Thymus (tissue), 11 donors: ENCODE results near the gene NUTM2E. TPM values are rescaled to one million over a fixed set of nuclear protein-coding genes. Genes with fewer than 3 reads are reported as not detected.
A peak's percentile ranks its signal among the peaks of the same experiment; 100 is the strongest.
"Not testable (repeated sequence)": the region's sequence is repeated elsewhere in the genome, so short reads cannot be mapped to it uniquely, and the experiment has no call there.

Source experiments
- DNase-seq, 9 donors: peaks; one replicate each; pipeline ENCODE4 v3.0.0-alpha.2; 2013; ENCODE audit warnings: low spot score in 9 of 9, low read depth in 6 of 9, missing footprints in 1 of 9
- H3K27ac ChIP-seq, 2 donors: one replicate each; pipeline ENCODE4 v1.5.1; 2013; ENCODE audit warnings: control low read depth in 1 of 2, low read depth in 1 of 2, low read length in 1 of 2, mild to moderate bottlenecking in 1 of 2, moderate library complexity in 1 of 2
- H3K27me3 ChIP-seq, 2 donors: one replicate each; pipeline ENCODE4 v1.5.1; 2013; ENCODE audit warnings: low read length in 1 of 2; ENCODE audit not compliant: control insufficient read depth in 2 of 2, insufficient read depth in 1 of 2
- H3K36me3 ChIP-seq, 2 donors: one replicate each; pipeline ENCODE4 v1.5.1; 2013; ENCODE audit warnings: low read length in 1 of 2, mild to moderate bottlenecking in 1 of 2, moderate library complexity in 1 of 2; ENCODE audit not compliant: control insufficient read depth in 2 of 2, insufficient read depth in 2 of 2
- H3K4me1 ChIP-seq, 2 donors: one replicate each; pipeline ENCODE4 v1.5.1; 2013; ENCODE audit warnings: low read length in 2 of 2; ENCODE audit not compliant: control insufficient read depth in 2 of 2, insufficient read depth in 2 of 2
- H3K4me3 ChIP-seq, 2 donors: one replicate each; pipeline ENCODE4 v1.5.1; 2013; ENCODE audit warnings: low read length in 2 of 2, control low read depth in 1 of 2, mild to moderate bottlenecking in 1 of 2
- H3K9me3 ChIP-seq, 2 donors: one replicate each; pipeline ENCODE4 v1.5.1; 2013; ENCODE audit warnings: low read length in 1 of 2, mild to moderate bottlenecking in 1 of 2; ENCODE audit not compliant: control insufficient read depth in 2 of 2, insufficient read depth in 1 of 2
- WGBS: extraction: QIAGEN DNeasy Blood & Tissue Kit; methylation state at CpG from one replicate; pipeline ENCODE4 v1.1.7; 2013; 5-methylcytosine and 5-hydroxymethylcytosine counted together
- polyA plus RNA-seq: library from polyadenylated mRNA; stranded (reverse); fragments of 200-250 nt; gene quantifications from one replicate; pipeline ENCODE4 v1.2.3, GENCODE V29; 2013
- total RNA-seq: library from RNA; stranded (reverse); fragments of 120-200 nt; gene quantifications from one replicate; pipeline ENCODE4 v1.2.4, GENCODE V29; 2013
- donor health status: healthy.

The NUTM2E gene
- total and polyA plus RNA-seq, 2 donors, result 0.42 to 2.5 TPM

DNA sequence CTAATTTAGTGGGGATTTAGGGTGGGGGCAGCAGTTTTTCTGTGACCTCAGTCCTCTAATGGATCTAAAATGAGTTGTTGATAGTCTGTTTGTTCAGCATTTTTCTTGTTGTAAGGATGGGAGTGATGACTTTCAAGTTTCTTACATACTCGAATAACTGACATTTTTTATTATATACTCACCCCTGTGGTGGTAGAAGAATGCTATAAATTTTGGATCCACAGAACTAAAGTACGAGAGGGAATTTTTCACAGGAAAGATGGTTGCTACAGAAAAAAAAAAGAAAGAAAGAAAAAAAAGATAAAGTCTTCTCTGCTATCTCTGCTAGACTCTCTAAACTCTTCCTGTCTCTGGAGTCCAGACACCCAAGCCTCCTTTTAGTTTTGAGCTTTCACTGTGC lies 20.7 kb upstream of the NUTM2E start:
- H3K4me3 ChIP-seq, H3K4me1 ChIP-seq, DNase-seq, H3K36me3 ChIP-seq, H3K9me3 ChIP-seq, H3K27ac ChIP-seq, H3K27me3 ChIP-seq: not testable (repeated sequence)
- WGBS, result 99% methylated on average over 2 of the region's 2 CpGs

DNA sequence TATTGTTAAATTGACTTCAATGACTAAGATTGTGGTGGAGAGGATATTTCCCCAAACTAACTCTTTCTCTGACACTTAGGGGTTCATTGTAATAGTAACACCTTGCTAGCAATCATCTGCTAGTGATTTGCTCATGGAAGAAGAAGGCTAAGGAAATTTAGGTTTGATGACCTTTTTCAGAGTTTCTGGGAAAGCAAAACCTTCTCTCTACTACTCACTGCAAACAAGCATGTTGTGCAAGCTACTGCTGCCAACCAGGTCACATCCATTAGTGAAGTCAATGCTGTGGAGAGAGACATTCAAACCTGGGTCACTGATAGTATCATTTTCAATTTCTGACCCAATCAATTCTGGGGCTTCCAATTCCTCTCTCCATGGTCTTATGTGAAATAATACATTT lies 14.6 kb upstream of the NUTM2E start:
- not testable (repeated sequence) for H3K4me3 ChIP-seq, H3K4me1 ChIP-seq, DNase-seq, H3K36me3 ChIP-seq, H3K9me3 ChIP-seq, H3K27ac ChIP-seq, H3K27me3 ChIP-seq

DNA sequence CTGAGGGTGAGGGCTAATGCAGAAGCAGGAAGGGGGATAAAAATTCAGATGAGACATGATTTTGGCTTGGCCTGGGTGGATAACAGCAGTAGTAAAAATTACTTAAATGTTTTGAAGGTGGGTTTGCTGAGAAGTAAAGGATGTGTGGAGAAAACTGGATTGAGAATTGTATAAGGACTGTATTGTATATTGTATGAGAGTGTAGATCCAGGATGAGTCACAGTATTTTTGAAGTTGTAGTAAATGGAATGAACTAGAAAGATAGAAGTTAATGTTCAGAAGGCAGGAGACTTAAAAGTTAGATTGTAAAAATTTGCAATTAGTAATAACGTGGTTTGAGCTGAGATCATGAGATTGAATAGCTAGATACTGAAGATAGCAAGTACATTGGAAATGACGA lies 10.2 kb upstream of the NUTM2E start:
- not testable (repeated sequence) for DNase-seq, H3K4me3 ChIP-seq, H3K36me3 ChIP-seq, H3K9me3 ChIP-seq, H3K4me1 ChIP-seq, H3K27me3 ChIP-seq, H3K27ac ChIP-seq
- 97% methylated on average over 2 of the region's 2 CpGs for WGBS

DNA sequence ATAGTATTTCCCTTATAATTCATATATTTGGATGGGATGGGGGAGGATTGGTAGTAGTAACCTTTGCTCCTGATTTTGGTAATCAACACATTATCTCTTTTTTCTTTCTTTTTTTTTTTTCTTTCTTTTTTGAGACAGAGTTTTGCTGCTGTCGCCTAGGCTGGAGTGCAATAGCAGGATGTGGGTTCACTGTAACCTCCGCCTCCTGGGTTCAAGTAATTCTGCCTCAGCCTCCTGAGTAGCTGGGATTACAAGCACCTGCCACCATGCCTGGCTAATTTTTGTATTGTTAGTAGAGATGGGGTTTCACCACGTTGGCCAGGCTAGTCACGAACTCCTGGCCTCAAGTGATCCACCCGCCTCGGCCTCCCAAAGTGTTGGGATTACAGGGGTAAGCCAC lies 3.2 kb upstream of the NUTM2E start:
- not testable (repeated sequence) for H3K27ac ChIP-seq, H3K4me3 ChIP-seq, H3K36me3 ChIP-seq, H3K9me3 ChIP-seq, H3K27me3 ChIP-seq, H3K4me1 ChIP-seq
- DNase-seq, result peak in 4 of 9 donors; percentile 3 to 31 (median 12)
- WGBS, result 54% methylated on average over 6 of the region's 6 CpGs

DNA sequence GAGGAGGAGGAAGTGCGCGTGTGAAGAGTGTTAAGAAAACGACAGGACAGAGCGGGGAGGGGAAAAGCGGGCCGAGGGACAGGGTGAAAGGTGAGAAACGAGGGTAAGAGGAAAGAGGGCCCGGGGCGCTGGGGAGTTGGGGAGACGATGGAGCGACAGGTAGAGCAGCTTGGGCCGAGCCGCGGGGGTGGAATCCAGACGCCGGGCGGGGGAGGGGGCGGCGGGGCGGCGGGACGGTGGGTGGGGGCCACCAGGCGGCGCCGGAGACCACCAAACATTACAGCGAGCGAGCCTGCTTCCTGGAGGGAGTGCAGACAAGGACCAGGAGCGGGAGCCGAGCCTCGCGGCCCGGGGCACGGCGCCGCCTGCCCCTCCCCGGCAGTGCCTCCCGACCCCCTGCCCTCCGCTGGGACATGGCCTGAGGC lies 940 bp upstream of the NUTM2E start:
- DNase-seq, result peak in 1 of 9 donors; percentile 24
- not testable (repeated sequence) for H3K27me3 ChIP-seq, H3K4me1 ChIP-seq, H3K36me3 ChIP-seq, H3K9me3 ChIP-seq
- Histone ChIP-seq H3K27ac (peak overlapping the region in 1 of 2 donors; percentile 46), H3K4me3 (peak overlapping the region; percentile 29 to 55)
- WGBS, result under 1% methylated on average over 25 of the region's 38 CpGs

DNA sequence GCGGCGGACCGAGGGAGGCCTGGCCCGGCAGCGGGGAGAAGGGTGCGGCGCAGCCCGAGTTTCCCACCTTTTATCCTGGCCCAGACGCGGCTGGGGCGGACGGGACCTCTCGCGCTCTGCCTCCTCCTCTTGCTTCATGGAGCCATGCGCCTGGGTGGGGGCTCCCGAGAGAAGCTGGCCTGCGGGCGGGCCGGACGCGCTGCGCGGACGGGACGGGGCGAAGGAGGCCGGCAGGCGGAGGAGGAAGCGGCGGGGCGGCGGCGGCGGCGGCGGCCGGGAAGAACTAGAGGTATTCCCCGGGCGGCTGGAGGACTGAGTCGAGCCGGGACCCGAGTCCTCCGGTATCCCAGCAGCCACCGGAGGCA lies 426 bp upstream of the NUTM2E start:
- H3K4me1 ChIP-seq, H3K36me3 ChIP-seq, H3K9me3 ChIP-seq, H3K27me3 ChIP-seq: not testable (repeated sequence)
- peak in 2 of 9 donors; percentile 3 to 33 for DNase-seq
- H3K4me3 ChIP-seq, result peak overlapping the region; percentile 42 to 55
- under 1% methylated on average over 40 of the region's 44 CpGs for WGBS
- peak overlapping the region; percentile 60 to 62 for H3K27ac ChIP-seq

DNA sequence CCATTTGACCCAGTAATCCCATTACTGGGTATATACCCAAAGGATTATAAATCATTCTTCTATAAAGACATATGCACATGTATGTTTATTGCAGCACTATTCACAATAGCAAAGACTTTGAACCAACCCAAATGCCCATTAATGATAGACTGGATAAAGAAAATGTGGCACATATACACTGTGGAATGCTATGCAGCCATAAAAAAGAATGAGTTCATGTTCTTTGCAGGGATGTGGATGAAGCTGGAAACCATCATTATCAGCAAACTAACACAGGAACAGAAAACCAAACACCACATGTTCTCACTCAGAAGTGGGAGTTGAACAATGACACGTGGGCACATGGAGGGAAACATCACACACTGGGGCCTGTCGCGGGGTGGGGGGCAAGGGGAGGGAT lies 7.3 kb downstream of the NUTM2E start:
- not testable (repeated sequence) for H3K27ac ChIP-seq, H3K27me3 ChIP-seq, H3K4me1 ChIP-seq, H3K4me3 ChIP-seq, H3K36me3 ChIP-seq, H3K9me3 ChIP-seq, DNase-seq
- 83% methylated on average over 3 of the region's 3 CpGs for WGBS

DNA sequence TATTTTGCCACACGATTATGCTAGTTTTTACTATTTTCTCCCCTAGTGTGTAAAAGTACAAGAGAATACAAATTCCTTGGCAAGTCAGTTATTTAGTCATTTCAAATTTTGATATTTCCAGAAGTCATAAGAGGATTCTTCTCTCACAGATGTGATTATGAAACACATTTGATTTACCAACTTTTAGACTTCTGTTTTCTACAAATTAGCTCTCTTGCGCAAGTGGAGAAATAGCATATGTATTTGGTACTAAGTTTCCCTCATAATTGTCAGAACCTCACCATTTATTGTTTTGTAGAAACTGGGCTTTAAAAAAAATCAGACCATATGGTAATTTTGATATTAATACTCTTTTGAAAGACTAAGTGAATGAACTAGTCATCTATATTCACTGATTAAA lies 9.4 kb downstream of the NUTM2E start:
- not testable (repeated sequence) for H3K4me1 ChIP-seq, H3K4me3 ChIP-seq, H3K27me3 ChIP-seq, DNase-seq, H3K36me3 ChIP-seq, H3K27ac ChIP-seq, H3K9me3 ChIP-seq
- WGBS, result 100% methylated on average over 1 of the region's 2 CpGs

DNA sequence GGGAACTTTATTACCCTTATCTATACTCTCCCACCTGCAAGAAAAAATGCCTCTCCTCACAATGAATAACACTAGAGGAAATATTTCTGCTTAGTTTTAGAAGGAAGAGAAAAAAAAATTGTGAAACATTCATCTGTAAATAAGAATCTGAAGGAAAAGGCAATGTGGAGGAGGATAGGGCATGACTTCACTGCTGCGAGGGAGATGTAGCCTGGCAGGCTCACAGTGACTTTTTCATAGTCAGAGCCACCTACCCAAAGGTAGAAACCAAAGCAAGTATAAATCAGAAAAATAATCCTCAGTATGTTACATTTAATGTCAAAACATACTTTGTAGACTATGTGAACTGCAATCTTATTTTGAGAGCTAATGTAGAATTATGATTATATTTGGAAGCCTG lies 10.4 kb downstream of the NUTM2E start:
- not testable (repeated sequence) for DNase-seq, H3K27ac ChIP-seq, H3K9me3 ChIP-seq, H3K36me3 ChIP-seq, H3K4me3 ChIP-seq, H3K27me3 ChIP-seq, H3K4me1 ChIP-seq
- 70% methylated on average over 1 of the region's 1 CpG for WGBS

DNA sequence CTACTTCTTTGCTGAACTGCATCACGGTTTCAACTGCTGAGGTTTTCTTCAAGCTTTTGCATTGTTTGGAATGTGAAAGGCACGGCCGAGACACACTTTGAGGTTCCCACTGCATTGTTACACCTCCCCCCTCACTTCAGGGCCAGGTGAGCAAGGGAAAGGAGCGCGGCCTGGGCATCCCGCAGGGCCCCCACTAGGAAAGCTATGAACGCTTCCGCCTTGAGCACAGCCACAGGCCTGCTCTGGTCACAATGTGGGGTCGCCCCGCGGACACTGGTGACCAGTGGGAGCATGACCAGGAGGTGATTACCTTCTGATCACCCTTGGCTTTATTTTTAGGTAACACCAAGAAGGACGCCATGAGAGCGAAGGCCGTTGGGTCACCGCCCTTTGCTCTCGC lies 11.9 kb downstream of the NUTM2E start:
- not testable (repeated sequence) for DNase-seq, H3K36me3 ChIP-seq, H3K27ac ChIP-seq, H3K4me3 ChIP-seq, H3K4me1 ChIP-seq, H3K9me3 ChIP-seq, H3K27me3 ChIP-seq
- WGBS, result 94% methylated on average over 11 of the region's 16 CpGs
